Kidney epithelial cell (primary cell): ENCODE data around the gene PQBP1. TPM values are rescaled to one million over a fixed set of nuclear protein-coding genes. Genes with fewer than 3 reads are reported as not detected.

ENCODE experiments used
- DNase-seq: peaks from one replicate; pipeline ENCODE4 v3.0.0-alpha.2; 2010; ENCODE audit warnings: low read depth
- H3K27me3 ChIP-seq: 2 replicates; pipeline ENCODE4 v1.6.0; 2011; ENCODE audit warnings: low read length; ENCODE audit not compliant: control insufficient read depth, insufficient read depth
- H3K36me3 ChIP-seq: 2 replicates; pipeline ENCODE4 v1.5.1; 2011; ENCODE audit warnings: low read length; ENCODE audit not compliant: control insufficient read depth, insufficient read depth
- H3K4me3 ChIP-seq: 2 replicates; pipeline ENCODE4 v1.5.1; 2011; ENCODE audit warnings: low read depth, mild to moderate bottlenecking, control low read depth, low read length
- CTCF ChIP-seq: IDR thresholded peaks from 2 replicates; pipeline ENCODE4 v1.5.1; 2011; ENCODE audit warnings: mild to moderate bottlenecking, moderate library complexity, low read length, control low read depth, inconsistent platforms; ENCODE audit not compliant: insufficient read depth, poor library complexity, severe bottlenecking
- total RNA-seq: library from RNA; depleted of rRNA; stranded (reverse); fragments of >200 nt; gene quantifications from 2 replicates; pipeline ENCODE4 v1.2.3, GENCODE V29; 2015

The PQBP1 gene
- total RNA-seq, 1 donor from 2014 or later, result 73.2 TPM

DNA sequence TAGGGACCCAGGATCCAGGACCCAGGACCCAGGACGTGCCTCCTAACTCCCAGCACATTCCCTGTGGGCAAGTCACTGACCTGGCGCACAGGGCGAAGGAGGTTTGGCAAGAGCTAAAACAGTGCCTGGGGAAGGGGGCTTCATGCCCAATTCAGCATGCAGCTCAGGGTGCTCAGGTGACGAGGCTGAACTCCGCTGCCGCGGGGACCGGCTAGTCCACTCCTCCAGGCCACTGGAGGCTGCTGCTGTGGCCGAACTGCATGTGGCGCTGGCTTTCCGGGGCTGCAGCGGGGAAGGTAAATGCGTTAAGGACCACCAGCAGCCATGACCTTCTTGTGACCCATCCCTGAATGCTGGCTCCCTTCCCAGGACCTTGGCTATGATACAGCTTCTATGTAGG lies 26.0 kb downstream of the PQBP1 start:
- no peak for DNase-seq
- TF ChIP-seq CTCF, result no peak

DNA sequence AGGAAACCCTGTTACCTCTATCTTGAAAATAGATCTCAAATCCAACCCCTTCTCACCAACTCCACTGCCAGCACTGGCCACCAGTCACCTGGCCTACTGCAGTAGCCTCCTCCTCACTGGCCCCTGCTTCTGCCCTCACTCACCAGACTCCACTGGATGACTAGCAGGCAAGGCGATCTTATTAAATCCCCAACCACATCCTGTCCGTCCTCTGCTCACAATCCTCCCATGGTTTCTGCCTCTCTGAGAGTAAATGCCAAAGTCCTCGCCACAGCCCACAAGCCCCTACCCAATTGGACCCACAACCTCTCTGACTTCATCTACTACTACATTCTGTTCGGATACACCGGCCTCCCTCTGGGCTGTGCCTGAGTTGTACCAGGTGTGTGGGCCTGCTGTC lies 26.5 kb downstream of the PQBP1 start:
- no peak for DNase-seq
- H3K36me3 ChIP-seq, result no peaks in the 10 kb centered on the region
- H3K4me3 ChIP-seq, result no peak overlapping the region
- TF ChIP-seq CTCF, result no peak
- H3K27me3 ChIP-seq, result no peaks in the 10 kb centered on the region

More for the DNA sequence above, 26.0 kb downstream of the PQBP1 start:
- H3K36me3 ChIP-seq, result no peaks in the 10 kb centered on the region
- H3K27me3 ChIP-seq, result no peaks in the 10 kb centered on the region
- no peak overlapping the region for H3K4me3 ChIP-seq

DNA sequence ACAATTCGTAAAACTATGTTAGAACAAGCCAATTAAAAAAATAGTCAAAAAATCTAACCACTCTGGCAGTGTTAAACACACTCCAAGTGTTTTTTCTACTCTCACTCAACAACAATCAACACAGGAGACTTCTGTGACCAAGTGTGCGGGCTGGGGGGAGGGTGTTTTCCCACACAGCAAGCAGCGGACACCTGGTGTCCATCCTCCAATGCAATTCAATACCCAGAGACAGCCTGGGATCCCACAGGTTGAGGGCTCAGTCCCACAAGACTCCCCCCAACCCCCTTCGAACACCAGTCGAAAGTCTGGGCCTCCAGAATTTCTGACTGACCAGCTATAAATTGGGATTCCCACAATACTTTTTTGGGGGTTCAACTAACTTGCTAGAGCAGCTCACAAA lies 29.4 kb downstream of the PQBP1 start:
- H3K27me3 ChIP-seq, result no peaks in the 10 kb centered on the region
- H3K36me3 ChIP-seq, result no peaks in the 10 kb centered on the region
- no peak for TF ChIP-seq CTCF
- no peak overlapping the region for H3K4me3 ChIP-seq
- no peak for DNase-seq

DNA sequence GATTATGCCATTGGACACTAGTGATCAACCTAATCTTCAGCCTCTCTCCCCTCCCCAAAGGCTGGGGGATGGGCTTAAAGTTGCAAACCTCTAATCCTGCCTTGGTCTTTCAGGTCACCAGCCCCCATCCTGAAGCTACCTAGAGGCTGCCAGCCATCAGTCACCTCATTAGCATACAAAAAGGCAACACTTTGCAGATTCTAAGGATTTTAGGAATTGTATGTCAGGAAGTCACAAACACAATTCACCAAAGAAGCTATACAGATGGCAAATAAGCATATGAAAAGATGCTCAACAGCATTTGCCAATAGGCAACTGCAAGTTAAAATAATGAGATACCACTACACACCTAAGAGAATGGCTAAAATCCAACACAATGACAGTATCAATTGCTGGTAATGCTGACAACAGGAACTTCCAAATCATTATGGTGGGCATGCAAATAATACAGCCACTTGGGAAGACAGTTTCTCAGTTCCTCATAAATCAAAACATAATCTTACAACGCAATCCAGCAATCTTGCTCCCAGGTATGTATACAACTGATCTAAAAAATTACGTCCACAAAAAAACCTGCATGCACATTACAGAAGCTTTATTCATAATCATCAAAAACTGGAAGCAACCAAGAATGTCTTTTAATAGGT lies 30.1 kb downstream of the PQBP1 start:
- no peaks in the 10 kb centered on the region for H3K27me3 ChIP-seq
- DNase-seq, result no peak
- no peaks in the 10 kb centered on the region for H3K36me3 ChIP-seq
- TF ChIP-seq CTCF, result no peak
- no peak overlapping the region for H3K4me3 ChIP-seq

- H3K27me3 ChIP-seq, result no peaks in the 10 kb centered on the region
- DNase-seq, result no peak
- no peak overlapping the region for H3K4me3 ChIP-seq
- H3K36me3 ChIP-seq, result no peaks in the 10 kb centered on the region
- no peak for TF ChIP-seq CTCF
These were observed 36.0 kb downstream of the PQBP1 start for GRCh38 chrX:48933757-48934156.
